WERI-Rb-1 (cell line): Measurements from ENCODE around the gene ATP11A.

ENCODE experiments used
- DNase-seq: peaks from one replicate; pipeline ENCODE4 v3.0.0-alpha.2; 2020
- H3K27ac ChIP-seq: fragments of 250-450 bp; sonication (Bioruptor Pico); 2 replicates; pipeline ENCODE4 v1.5.1; 2020; ENCODE audit warnings: mild to moderate bottlenecking, moderate library complexity
- H3K27me3 ChIP-seq: fragments of 250-450 bp; sonication (Bioruptor Pico); 2 replicates; pipeline ENCODE4 v1.5.1; 2021; ENCODE audit warnings: mild to moderate bottlenecking, low read depth, moderate library complexity; ENCODE audit not compliant: insufficient read depth, severe bottlenecking
- H3K36me3 ChIP-seq: fragments of 250-450 bp; sonication (Bioruptor Pico); 2 replicates; pipeline ENCODE4 v1.5.1; 2020; ENCODE audit warnings: mild to moderate bottlenecking, moderate library complexity
- H3K4me3 ChIP-seq: 2 replicates; pipeline ENCODE4 v1.5.1; 2011; ENCODE audit warnings: low read depth, mild to moderate bottlenecking, control low read depth, low read length
- H3K9me3 ChIP-seq: fragments of 250-450 bp; sonication (Bioruptor Pico); 2 replicates; pipeline ENCODE4 v1.5.1; 2021; ENCODE audit warnings: mild to moderate bottlenecking, moderate library complexity; ENCODE audit not compliant: severe bottlenecking
- CTCF ChIP-seq: IDR thresholded peaks from 2 replicates; pipeline ENCODE4 v1.5.1; 2011; ENCODE audit warnings: low read depth, mild to moderate bottlenecking, control low read depth, inconsistent platforms, low read length

Gene ATP11A

DNA sequence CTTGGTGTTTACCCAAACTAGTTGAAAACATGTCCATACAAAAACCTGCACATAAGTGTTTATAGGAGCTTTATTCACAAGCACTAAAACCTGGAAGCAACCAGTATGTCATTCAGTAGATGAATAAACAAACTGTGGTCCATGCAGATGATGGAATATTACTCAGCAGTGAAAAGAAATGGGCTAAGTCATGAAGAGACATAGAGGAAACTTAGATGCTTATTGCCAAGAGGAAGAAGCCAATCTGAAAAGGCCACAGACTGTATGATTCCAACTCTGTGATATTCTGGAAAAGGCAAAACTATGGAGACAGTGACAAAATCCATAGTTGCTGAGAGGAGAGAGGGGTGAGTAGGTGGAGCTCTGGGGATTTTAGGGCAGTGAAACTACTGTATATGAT lies 240.4 kb downstream of the ATP11A start:
- no peak overlapping the region for H3K4me3 ChIP-seq
- no peaks in the 10 kb centered on the region for H3K9me3 ChIP-seq
- no peak for TF ChIP-seq CTCF
- H3K36me3 ChIP-seq = no peaks in the 10 kb centered on the region; the same call in 1 of the 2 replicates
- no peak for DNase-seq
- no peak overlapping the region for H3K27ac ChIP-seq
- H3K27me3 ChIP-seq = no peaks in the 10 kb centered on the region

DNA sequence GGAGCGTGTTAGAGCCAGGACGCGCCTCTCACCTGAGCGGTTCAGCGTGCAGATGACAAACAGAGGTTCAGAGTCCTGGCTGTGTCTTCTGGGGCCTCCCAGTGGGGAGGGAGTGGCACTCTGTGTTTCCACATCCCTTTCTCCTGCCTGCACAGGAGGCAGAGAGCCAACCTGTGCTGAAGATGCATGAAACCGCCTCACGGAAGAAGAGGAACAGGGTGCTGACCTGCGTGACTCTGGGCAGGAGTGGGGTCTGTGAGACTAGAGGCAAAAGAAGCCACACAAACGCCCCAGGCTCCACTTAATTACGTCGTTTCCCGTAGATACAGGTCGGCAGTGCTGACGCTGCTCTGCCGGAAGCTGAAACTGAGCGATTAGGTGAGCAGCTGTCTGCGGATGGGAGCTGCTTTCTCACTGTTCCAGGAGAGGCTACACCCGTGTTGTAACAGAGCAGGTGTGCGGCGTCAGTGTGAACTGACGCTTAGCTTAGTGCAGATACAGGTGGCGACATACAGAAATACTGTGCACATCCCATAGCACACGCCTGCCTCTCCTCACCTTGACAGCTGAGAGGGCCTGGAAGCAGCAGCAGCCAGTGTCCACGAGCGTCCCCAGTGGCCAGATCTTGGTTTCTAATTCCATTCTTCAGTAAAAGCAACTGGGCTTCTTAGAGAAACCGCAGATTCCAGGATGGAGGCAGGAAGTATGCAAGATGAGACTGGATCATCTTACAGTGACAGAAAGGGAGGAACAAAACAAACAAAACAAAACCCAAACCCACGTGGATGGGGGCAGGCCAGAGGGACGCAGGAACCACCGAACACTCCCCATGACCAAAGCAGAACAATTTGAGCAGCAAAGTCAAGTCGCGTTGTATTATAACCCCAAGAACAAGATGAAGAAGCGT lies 241.4 kb downstream of the ATP11A start:
- Histone ChIP-seq H3K9me3 (no peaks in the 10 kb centered on the region), H3K36me3 (no peaks in the 10 kb centered on the region; the same call in 1 of the 2 replicates), H3K4me3 (no peak overlapping the region), H3K27me3 (no peaks in the 10 kb centered on the region), H3K27ac (peak overlapping the region; percentile 4; the same call in 1 of the 2 replicates)
- DNase-seq = peak; percentile 88
- peak; percentile 97 for TF ChIP-seq CTCF

DNA sequence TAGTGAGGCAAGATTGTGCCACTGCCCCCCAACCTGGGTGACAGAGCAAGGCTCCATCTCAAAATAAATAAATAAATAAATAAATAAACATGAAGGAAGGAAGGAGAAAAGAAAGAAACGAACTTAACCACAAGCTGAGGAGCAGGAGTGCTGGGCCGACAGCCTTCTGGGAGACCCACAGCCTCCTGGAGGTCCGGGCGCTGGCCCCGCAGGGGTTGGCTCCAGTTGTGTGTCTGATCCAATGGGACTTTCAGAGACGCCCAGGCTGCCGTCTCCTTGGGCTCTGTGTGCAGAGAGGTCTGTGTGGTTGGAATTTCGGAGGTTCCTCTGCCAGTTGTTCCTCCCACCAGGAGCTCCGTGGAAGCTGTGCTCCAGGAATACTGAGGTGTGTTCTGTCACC lies 243.1 kb downstream of the ATP11A start:
- Histone ChIP-seq H3K27me3 (no peaks in the 10 kb centered on the region), H3K9me3 (no peaks in the 10 kb centered on the region), H3K4me3 (no peak overlapping the region), H3K36me3 (no peaks in the 10 kb centered on the region; the same call in 1 of the 2 replicates), H3K27ac (no peak overlapping the region)
- TF ChIP-seq CTCF = no peak
- DNase-seq = no peak

- Histone ChIP-seq H3K36me3 (no peaks in the 10 kb centered on the region; the same call in 1 of the 2 replicates), H3K4me3 (no peak overlapping the region), H3K27me3 (no peaks in the 10 kb centered on the region), H3K27ac (no peak overlapping the region), H3K9me3 (no peaks in the 10 kb centered on the region)
- TF ChIP-seq CTCF = no peak
- no peak for DNase-seq
Measured at GRCh38 chr13:112933649-112934048, 243.8 kb downstream of the ATP11A start.

DNA sequence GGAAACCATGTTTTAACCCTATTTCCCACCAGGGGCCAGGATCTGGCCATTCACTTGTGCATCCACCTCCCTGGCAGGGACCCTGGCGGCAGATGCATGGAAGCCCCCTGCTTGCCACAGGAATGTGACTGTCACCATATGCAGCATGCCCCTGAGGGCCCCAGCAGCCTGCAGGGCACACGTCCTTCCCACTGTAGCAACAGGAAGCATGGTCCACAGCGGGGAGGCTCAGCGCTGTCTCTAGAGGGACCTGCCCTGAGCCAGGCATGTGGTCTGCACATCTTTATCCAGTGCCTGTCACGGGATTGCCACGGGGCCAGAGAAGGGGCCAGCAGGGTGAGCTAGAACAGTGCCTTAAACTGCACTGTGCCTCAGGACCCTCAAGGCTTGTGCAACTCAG lies 244.2 kb downstream of the ATP11A start:
- H3K27me3 ChIP-seq = no peaks in the 10 kb centered on the region
- H3K9me3 ChIP-seq = no peaks in the 10 kb centered on the region
- TF ChIP-seq CTCF = no peak
- no peak for DNase-seq
- H3K36me3 ChIP-seq = no peaks in the 10 kb centered on the region; the same call in 1 of the 2 replicates
- H3K27ac ChIP-seq = no peak overlapping the region
- H3K4me3 ChIP-seq = no peak overlapping the region
